HEK293 (cell line): ENCODE measurements around the gene TMEM271.
A peak's percentile ranks its signal among the peaks of the same experiment; 100 is the strongest.

ENCODE experiments used
- CTCF ChIA-PET: fragments of 350-600 bp; formaldehyde crosslinking; extraction: SDS; loops from one replicate; lab custom pipeline; 2021; ENCODE audit warnings: antibody characterized with exemption; lab: Yijun Ruan, JAX
- POLR2A ChIA-PET: fragments of 300-600 bp; formaldehyde crosslinking; extraction: SDS; loops from one replicate; lab custom pipeline; 2020; ENCODE audit warnings: antibody characterized with exemption, inconsistent platforms; lab: Yijun Ruan, JAX
- H3K27ac ChIP-seq: fragments of 200-500 bp; sonication (Bioruptor generic); 2 replicates; pipeline ENCODE4 v1.5.1; 2014; ENCODE audit warnings: low read depth, low read length, control low read depth, inconsistent platforms; ENCODE audit errors: extremely low read depth
- H3K36me3 ChIP-seq, 2 experiments: fragments of 200-500 bp in 1 of 2; sonication (Bioruptor generic) in 1 of 2; 1 replicate in 1 of 2; 2 replicates in 1 of 2; pipeline ENCODE4 v1.5.1; 2014 to 2017; ENCODE audit warnings: inconsistent platforms in 2 of 2, low read length in 2 of 2; ENCODE audit not compliant: control insufficient read depth in 2 of 2, insufficient read depth in 1 of 2
- H3K4me1 ChIP-seq: fragments of 200-500 bp; sonication (Bioruptor generic); 2 replicates; pipeline ENCODE4 v1.5.1; 2014; ENCODE audit warnings: mild to moderate bottlenecking, low read length, inconsistent platforms; ENCODE audit not compliant: control insufficient read depth, insufficient read depth
- H3K4me3 ChIP-seq: 2 replicates; pipeline ENCODE4 v1.5.1; 2011; ENCODE audit warnings: low read depth, mild to moderate bottlenecking, control low read depth, low read length, moderate library complexity
- H3K9me3 ChIP-seq: fragments of 200-500 bp; sonication (Bioruptor generic); 2 replicates; pipeline ENCODE4 v1.5.1; 2014; ENCODE audit warnings: low read depth, low read length, inconsistent platforms; ENCODE audit not compliant: control insufficient read depth, insufficient read depth
- BCL11A ChIP-seq: fragments of 450-650 bp; formaldehyde crosslinking; IDR thresholded peaks from 2 replicates; pipeline ENCODE4 v1.5.1; 2016; ENCODE audit warnings: low read depth, missing biosample characterization, missing genetic modification characterization
- IKZF3 ChIP-seq: fragments of 450-650 bp; IDR thresholded peaks from 2 replicates; pipeline ENCODE4 v1.5.0; 2018; ENCODE audit warnings: missing biosample characterization, mild to moderate bottlenecking, missing genetic modification characterization, moderate library complexity
- KLF8 ChIP-seq: fragments of 450-650 bp; formaldehyde crosslinking; IDR thresholded peaks from 2 replicates; pipeline ENCODE4 v1.5.1; 2016; ENCODE audit warnings: missing biosample characterization, missing genetic modification characterization
- SP3 ChIP-seq: fragments of 450-650 bp; formaldehyde crosslinking; IDR thresholded peaks from 2 replicates; pipeline ENCODE4 v1.5.1; 2016; ENCODE audit warnings: missing biosample characterization, missing genetic modification characterization
- ZBTB26 ChIP-seq: fragments of 450-650 bp; formaldehyde crosslinking; optimal IDR thresholded peaks from 2 replicates; pipeline ENCODE3; 2016; ENCODE audit warnings: missing biosample characterization, mild to moderate bottlenecking, missing genetic modification characterization
- ZNF148 ChIP-seq: fragments of 450-650 bp; formaldehyde crosslinking; IDR thresholded peaks from 2 replicates; pipeline ENCODE4 v1.5.0; 2017; ENCODE audit warnings: missing biosample characterization, missing genetic modification characterization, borderline replicate concordance
- ZNF23 ChIP-seq: fragments of 450-650 bp; formaldehyde crosslinking; IDR thresholded peaks from 2 replicates; pipeline ENCODE4 v1.5.1; 2016; ENCODE audit warnings: missing biosample characterization, missing genetic modification characterization, borderline replicate concordance
- ZNF37A ChIP-seq: fragments of 450-650 bp; IDR thresholded peaks from 2 replicates; pipeline ENCODE4 v1.5.1; 2018; ENCODE audit warnings: missing biosample characterization, missing genetic modification characterization
- ZNF501 ChIP-seq: fragments of 450-650 bp; formaldehyde crosslinking; IDR thresholded peaks from 2 replicates; pipeline ENCODE4 v1.5.1; 2016; ENCODE audit warnings: missing biosample characterization, missing genetic modification characterization
- ZNF529 ChIP-seq: fragments of 450-650 bp; formaldehyde crosslinking; IDR thresholded peaks from 2 replicates; pipeline ENCODE4 v1.5.1; 2017; ENCODE audit warnings: missing genetic modification characterization, missing biosample characterization; ENCODE audit not compliant: insufficient replicate concordance
- ZNF560 ChIP-seq: fragments of 450-650 bp; formaldehyde crosslinking; IDR thresholded peaks from 2 replicates; pipeline ENCODE4 v1.5.1; 2017; ENCODE audit warnings: missing biosample characterization, missing genetic modification characterization, borderline replicate concordance
- ZNF580 ChIP-seq: fragments of 450-650 bp; formaldehyde crosslinking; IDR thresholded peaks from 2 replicates; pipeline ENCODE4 v1.5.1; 2016; ENCODE audit warnings: missing biosample characterization, missing genetic modification characterization
- ZNF645 ChIP-seq: fragments of 450-650 bp; formaldehyde crosslinking; IDR thresholded peaks from 2 replicates; pipeline ENCODE4; 2016; ENCODE audit warnings: missing biosample characterization, missing genetic modification characterization
- ZNF830 ChIP-seq: fragments of 450-650 bp; IDR thresholded peaks from 2 replicates; pipeline ENCODE4 v1.5.0; 2018; ENCODE audit warnings: missing biosample characterization, missing genetic modification characterization, low read depth, mild to moderate bottlenecking, moderate library complexity

The TMEM271 gene

GRCh38 chr4:533318-534100, 42.6 kb downstream of the TMEM271 start (continued):
- TF ChIP-seq ZNF560 (tag by site-specific recombination) (no peak), ZNF580 (tag by site-specific recombination) (no peak)
- TF ChIP-seq, all 188 proteins: peak for 0

GRCh38 chr4:532588-533317, 43.3 kb downstream of the TMEM271 start:
- Histone ChIP-seq H3K4me1 (no peaks in the 10 kb centered on the region), H3K27ac (no peak overlapping the region), H3K9me3 (no peaks in the 10 kb centered on the region), H3K4me3 (no peak overlapping the region), H3K36me3 (peaks cover 0 to 94% of the 10 kb centered on the region in 2 experiments; a peak in 1 of 3 replicates)
- 0 out of 2 replicates have a peak, but pooled peaks have one; percentile 11 for TF ChIP-seq SP3
- no peak for TF ChIP-seq BCL11A (tag by site-specific recombination)
- peak; percentile 51; the same call in 1 of the 2 replicates for TF ChIP-seq KLF8 (tag by site-specific recombination)
- TF ChIP-seq ZNF23 (tag by site-specific recombination), result no peak
- no peak for TF ChIP-seq ZNF148 (tag by site-specific recombination)
- TF ChIP-seq ZBTB26 (tag by site-specific recombination), result no peak
- no peak for TF ChIP-seq ZNF501
- ChIA-PET CTCF (no interaction called here), POLR2A (no interaction called here)

GRCh38 chr4:531721-532565, 44.2 kb downstream of the TMEM271 start:
- POLR2A ChIA-PET, result no interaction called here
- Histone ChIP-seq H3K9me3 (no peaks in the 10 kb centered on the region), H3K27ac (no peak overlapping the region), H3K4me1 (no peaks in the 10 kb centered on the region), H3K36me3 (peaks cover 0 to 94% of the 10 kb centered on the region in 2 experiments; a peak in 1 of 3 replicates), H3K4me3 (no peak overlapping the region)
- CTCF ChIA-PET, result no interaction called here
- TF ChIP-seq ZNF830 (tag by site-specific recombination) (no peak), ZNF37A (tag by site-specific recombination) (no peak), ZNF529 (tag by site-specific recombination) (no peak), IKZF3 (tag by site-specific recombination) (no peak), ZNF645 (tag by site-specific recombination) (no peak)
